Activated CD8-positive, alpha-beta memory T cell treated with anti-CD3 and anti-CD28 coated beads for 1 hour (primary cell): ENCODE data around the gene HNRNPL.

ENCODE experiments used
- DNase-seq, 2 donors: peaks; one replicate each; pipeline ENCODE4 v3.0.0-alpha.2; 2020; ENCODE audit warnings: low read depth in 1 of 2; ENCODE audit errors: extremely low read depth in 1 of 2

The HNRNPL gene

DNA sequence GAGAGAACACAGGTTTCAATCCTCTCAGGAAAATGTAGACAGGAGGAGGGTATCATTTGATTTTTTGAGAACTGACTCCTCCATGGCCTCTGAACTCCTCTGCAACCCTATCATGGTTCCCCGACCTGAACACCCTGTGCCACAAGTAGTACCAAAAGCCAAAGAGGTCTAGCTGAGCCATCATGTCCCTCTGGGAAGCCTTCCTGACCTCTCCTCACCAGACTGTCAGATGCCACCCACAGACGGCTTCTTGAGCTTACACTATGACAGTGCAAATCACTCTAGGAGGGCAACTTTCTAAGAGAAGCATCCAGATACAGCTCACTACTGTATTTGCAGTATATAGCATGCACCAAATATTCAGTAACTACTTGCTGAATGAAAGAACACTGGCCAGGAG, 3.7 kb downstream of the HNRNPL start:
- no peak for DNase-seq

DNA sequence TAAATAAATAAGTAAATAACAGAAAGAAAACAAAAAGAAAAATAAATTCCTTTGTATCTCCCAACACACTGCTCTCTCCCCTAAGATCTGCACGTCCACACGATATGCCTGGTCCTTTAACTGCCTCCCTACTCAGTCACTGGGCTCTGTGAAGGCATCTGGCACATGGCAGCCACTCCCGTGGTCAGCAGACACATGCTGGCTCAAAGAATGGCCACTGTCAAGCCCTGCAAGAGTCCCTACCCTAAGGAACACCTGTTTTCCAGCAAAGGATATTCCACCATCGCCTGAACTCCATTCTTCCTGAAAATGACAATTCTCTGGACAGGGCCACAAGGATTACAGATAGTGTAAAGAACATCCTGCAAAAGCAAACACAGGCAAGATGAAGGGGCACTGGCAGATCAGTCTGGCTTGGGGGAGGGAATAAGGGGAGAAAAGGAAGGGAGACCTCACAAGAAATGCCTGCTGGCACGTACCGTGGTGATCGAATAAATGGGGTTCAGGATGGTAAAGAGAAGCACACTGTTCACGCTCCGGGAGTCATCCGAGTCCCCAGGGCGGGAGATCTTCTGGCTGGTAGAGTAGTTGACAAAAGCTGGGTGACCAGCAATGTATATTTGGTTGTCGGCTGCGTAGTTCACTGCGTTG, 4.3 kb downstream of the HNRNPL start:
- DNase-seq = no peak

- DNase-seq = no peak
These were observed 5.6 kb downstream of the HNRNPL start for GRCh38 chr19:38844093-38844686.

DNA sequence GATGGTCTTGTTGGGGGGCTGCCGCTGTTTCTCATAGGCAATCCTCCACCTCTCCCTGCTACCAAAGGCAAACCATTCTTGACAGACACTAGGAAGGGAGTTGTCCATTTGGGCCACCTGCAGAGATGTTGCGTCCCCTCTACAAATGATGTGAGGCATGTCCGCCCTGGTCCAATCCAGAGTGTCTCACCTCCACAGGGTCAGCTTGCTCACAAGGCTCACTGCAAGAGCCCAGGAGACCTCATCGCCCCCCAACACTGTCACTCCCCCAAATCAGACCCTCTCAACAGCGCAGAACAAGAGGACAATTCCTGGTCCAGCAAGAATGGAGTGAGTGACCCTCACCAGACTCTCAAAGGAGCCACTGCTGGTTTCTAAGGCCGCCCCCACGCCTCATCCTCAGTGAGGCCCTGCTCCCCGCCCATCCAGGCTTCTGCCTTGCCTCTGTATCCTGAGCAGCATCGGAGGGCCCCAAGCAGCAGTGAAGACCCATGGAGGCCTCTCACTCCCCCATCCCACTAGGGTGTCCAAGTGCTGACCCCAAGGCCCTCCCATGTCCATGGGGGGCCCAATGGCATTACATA, 6.5 kb downstream of the HNRNPL start:
- DNase-seq = no peak

GRCh38 chr19:38842439-38843174, 7.2 kb downstream of the HNRNPL start:
- peak in 1 of 2 donors; percentile 29 for DNase-seq

DNA sequence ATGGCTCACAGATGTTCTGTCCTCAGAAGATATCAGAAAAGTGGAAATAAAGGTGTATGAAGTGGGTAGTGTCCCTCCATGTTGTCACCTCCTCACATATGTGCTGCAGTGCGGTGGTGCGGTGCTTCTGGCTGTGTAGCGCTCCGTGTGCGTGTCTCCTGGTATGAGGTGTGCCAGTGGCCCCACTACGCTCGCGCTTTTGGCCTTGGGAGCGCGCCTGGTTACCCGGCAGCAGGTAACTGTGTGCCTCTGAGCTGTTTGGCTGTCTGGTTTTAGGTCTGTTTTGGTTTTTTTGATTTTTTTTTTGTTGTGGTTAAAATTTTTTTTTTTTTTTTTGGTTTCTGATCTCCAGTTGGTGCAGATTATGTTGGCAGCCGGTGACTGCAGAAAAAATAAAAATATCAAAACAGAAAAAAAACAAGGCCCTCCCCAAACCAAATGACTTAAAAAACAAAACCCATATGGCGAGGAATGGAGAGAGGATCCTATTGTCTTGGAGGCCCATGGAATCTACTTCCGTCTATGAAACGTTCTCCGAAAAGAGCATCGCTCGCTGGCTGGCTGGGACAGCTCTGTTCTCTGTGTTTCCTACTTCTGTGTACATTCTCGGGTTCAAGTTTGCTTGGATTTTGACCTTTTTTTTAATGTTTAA, 7.9 kb downstream of the HNRNPL start:
- peak in 1 of 2 donors; percentile 22 for DNase-seq

GRCh38 chr19:38841180-38841766, 8.5 kb downstream of the HNRNPL start:
- DNase-seq = no peak

GRCh38 chr19:38840583-38840968, 9.2 kb downstream of the HNRNPL start:
- no peak for DNase-seq

DNA sequence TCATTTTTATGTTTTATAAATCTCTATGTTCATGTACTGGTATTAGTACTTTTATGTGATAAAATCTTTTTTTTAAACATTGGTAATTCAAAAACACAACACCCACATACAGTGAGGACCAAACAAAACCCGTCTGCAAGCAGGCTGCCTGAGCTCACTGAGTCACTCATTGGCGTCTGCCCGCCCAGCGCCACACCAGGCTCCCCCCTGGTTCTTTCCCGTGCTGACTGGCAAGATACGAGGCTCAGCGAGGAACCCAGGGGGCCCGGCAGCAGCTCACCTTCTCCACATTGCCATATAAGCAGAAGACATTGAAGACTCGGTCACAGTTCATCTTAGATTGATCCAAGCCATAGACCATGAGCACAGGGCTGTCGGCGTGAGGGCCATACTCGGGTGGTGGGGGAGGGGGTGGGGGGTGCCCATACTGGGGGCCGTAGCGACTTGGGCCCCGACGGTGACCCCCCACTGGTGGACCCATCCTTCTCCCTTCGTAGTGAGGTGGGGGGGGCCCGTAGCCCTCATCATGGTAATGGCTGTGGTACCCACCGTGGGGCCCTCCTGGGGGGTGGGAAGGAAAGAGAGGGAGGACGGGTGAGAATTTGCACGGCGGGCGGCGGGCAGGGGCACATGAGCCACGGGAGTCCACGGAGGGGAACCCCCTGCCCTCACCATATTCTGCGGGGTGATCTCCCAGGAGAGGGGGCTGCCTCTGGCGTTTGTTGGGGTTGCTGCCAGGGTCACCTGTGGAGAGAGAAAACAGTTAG, 9.8 kb downstream of the HNRNPL start:
- no peak for DNase-seq

GRCh38 chr19:38838986-38839761, 10.6 kb downstream of the HNRNPL start:
- no peak for DNase-seq

DNA sequence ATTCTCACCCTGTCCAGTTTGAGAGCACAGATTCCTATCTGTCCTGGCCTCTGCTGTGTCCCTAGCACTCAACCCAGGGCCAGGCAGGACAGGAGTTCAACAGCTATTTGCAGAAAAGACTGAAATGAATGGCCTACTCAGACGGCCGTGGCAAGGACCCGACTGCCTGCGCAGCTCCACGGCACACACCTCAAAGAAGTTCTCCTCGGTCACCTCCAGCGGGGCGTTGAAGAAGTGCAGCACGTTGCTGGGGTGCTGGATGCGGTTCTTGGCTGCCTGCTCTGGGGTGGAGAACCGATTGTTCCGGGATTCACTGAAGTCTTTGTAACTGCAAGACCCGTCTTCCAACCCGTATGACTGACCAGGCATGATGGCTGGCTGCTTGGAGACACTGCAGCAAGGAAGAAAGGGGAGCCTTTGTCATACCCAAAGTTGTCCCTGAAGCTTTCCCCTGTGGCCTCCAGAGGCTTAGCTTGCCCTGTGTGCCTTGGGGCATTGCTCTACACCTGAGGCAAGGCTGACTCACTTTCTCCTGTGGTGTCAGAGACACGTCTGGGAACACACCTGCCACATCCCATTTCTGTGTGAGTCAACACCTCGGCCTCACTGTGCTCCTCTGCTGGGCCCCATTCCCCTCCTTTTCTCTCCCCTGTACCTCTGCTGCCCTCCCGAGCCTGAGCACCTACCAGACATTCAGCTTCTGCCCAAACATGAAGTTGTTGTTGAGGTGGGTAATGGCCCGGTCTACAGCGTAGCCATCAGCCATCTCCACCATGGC, 11.4 kb downstream of the HNRNPL start:
- DNase-seq = peak in 1 of 2 donors; percentile 14

GRCh38 chr19:38837656-38838121, 12.1 kb downstream of the HNRNPL start:
- DNase-seq = no peak

DNA sequence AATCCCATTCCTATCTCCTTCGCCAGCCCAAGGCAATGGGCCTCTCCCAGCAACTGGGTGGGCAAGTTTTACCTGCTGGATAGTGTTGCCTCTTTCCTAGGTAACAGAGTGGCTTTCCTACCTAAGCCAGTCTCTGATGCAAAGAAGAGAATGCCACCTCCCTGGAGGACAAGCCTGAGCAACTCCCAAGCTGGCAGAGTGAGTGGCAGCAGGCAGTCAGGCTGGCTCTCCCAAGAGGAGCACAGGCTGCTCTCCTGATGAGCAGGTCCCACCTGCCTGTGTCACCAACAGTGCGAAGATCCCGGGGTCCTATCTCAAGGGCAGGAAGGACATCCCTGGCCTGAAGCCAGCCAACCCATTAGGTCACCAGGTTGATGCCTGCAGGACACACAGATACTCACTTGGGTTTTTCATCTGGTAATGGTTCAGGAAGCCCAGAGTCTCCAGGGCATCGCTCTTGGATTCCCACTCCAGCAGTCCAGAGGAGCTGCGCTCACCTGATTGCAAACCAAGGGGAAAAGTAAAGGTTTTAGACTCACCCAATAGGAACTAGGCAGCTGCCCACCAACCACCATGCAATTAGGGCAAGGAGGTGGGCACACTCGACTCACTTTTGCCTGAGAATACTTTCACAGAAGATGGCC, 12.7 kb downstream of the HNRNPL start:
- DNase-seq = no peak

- DNase-seq = no peak
These were observed 13.4 kb downstream of the HNRNPL start for GRCh38 chr19:38836159-38836982.

DNA sequence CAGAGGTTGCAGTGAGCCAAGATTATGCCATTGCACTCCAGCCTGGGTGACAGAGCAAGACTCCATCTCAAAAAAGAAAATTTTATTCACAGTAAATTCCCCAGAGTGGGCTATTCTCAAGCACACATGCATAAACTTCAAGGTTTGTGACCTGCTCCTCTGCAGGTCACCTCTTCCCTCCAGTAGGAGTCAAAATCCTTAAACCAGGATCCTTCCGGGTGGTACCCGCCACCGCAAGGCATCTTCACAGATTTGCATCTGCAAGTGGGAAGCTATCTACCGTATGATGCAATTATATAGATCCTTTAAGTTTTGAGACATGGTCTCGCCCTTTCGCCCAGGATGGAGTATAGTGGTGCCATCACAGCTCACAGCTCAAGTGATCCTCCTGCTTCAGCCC, 15.2 kb downstream of the HNRNPL start:
- no peak for DNase-seq

DNA sequence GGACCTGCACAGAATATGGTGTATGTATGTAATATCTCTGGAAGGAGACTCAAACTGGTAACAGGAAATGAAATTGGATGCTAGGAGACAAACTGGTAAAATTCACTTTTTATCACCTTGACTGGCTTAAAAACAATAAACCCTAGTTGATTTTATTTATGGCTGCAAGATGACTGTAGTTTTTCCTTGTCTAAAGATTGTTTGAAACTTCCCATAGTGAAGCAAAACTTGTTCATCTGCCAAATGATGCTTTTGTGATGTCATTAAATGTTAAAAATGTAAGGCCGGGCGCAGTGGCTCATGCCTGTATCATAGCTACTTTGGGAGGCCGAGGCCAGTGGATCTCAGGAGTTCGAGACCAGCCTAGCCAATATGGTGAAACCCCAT, 15.7 kb downstream of the HNRNPL start:
- no peak for DNase-seq

GRCh38 chr19:38833092-38833425, 16.7 kb downstream of the HNRNPL start:
- DNase-seq = no peak
